B cell (primary cell): Measurements from ENCODE around the gene RCC1. TPM values are rescaled to one million over a fixed set of nuclear protein-coding genes. Genes with fewer than 3 reads are reported as not detected.
A peak's percentile ranks its signal among the peaks of the same experiment; 100 is the strongest.

Experiments used
- ATAC-seq: fragments of 200-7000 bp; cut with Tn5 transposase; one replicate; pipeline ENCODE4 v1.10.0; 2021; ENCODE audit warnings: low read depth, mild to moderate bottlenecking, moderate number of reproducible peaks, moderate library complexity
- CTCF ChIA-PET: fragments of 350-600 bp; sonication (Branson Sonifier 250); formaldehyde crosslinking; loops from one replicate; lab custom pipeline; 2021; ENCODE audit warnings: antibody characterized with exemption, inconsistent platforms; lab: Charles Lee
- POLR2A ChIA-PET: fragments of 350-600 bp; sonication (Branson Sonifier 250); formaldehyde crosslinking; loops from one replicate; lab custom pipeline; 2021; ENCODE audit warnings: antibody characterized with exemption; lab: Charles Lee
- DNase-seq: peaks from one replicate; pipeline ENCODE4 v3.0.0; 2013
- H2AFZ ChIP-seq: 2 replicates; pipeline ENCODE4 v1.6.1; 2012; ENCODE audit warnings: mild to moderate bottlenecking, low read depth, low read length; ENCODE audit not compliant: insufficient read depth, poor library complexity, severe bottlenecking
- H3K27ac ChIP-seq, 2 donors: 1 replicate in 1 of 2; 2 replicates in 1 of 2; pipeline ENCODE4 v1.5.1; 2012 to 2013; ENCODE audit warnings: low read length in 2 of 2, mild to moderate bottlenecking in 2 of 2, moderate library complexity in 1 of 2
- H3K27me3 ChIP-seq, 4 experiments: fragments of 200-600 bp in 1 of 4; sonication (generic) in 1 of 4; replicated peaks in 1 of 4; 1 replicate in 2 of 4; 2 replicates in 2 of 4; pipeline versions ENCODE4 v1.6.1 to v1.7.0; 2013 to 2016; ENCODE audit warnings: low read length in 3 of 4, mild to moderate bottlenecking in 2 of 4, mixed read lengths in 1 of 4, moderate library complexity in 1 of 4; ENCODE audit not compliant: insufficient read depth in 4 of 4, control insufficient read depth in 3 of 4; ENCODE audit errors: control extremely low read depth in 1 of 4
- H3K36me3 ChIP-seq, 2 experiments: replicated peaks in 1 of 2; 1 replicate in 1 of 2; 2 replicates in 1 of 2; pipeline versions ENCODE4 v1.6.1 to v1.7.1; 2013; ENCODE audit warnings: low read length in 1 of 2; ENCODE audit not compliant: insufficient read depth in 2 of 2, control insufficient read depth in 1 of 2; ENCODE audit errors: control extremely low read depth in 1 of 2, extremely low read depth in 1 of 2
- H3K4me1 ChIP-seq, 2 donors: fragments of 200-600 bp in 1 of 2; sonication (generic) in 1 of 2; 1 replicate in 1 of 2; 2 replicates in 1 of 2; pipeline versions ENCODE4 v1.5.1 to v1.6.1; 2013 to 2017; ENCODE audit warnings: low read length in 2 of 2; ENCODE audit not compliant: control insufficient read depth in 2 of 2, insufficient read depth in 2 of 2
- H3K4me2 ChIP-seq: replicated peaks from 2 replicates; pipeline ENCODE3; 2012; ENCODE audit warnings: mild to moderate bottlenecking, low read depth, low read length; ENCODE audit not compliant: poor library complexity, severe bottlenecking
- H3K4me3 ChIP-seq, 5 experiments: fragments of 200-600 bp in 1 of 5; sonication (generic) in 1 of 5; 1 replicate in 3 of 5; 2 replicates in 2 of 5; pipeline versions ENCODE4 v1.5.1 to v1.7.0; 2011 to 2016; ENCODE audit warnings: low read length in 4 of 5, mild to moderate bottlenecking in 4 of 5, low read depth in 2 of 5, control low read depth in 1 of 5, moderate library complexity in 1 of 5; ENCODE audit not compliant: insufficient read depth in 1 of 5; ENCODE audit errors: control extremely low read depth in 1 of 5, extremely low read depth in 1 of 5
- H3K79me2 ChIP-seq: fragments of 200-600 bp; sonication (generic); one replicate; pipeline ENCODE4 v1.6.0; 2016; ENCODE audit warnings: low read length; ENCODE audit not compliant: control insufficient read depth, insufficient read depth
- H3K9ac ChIP-seq: fragments of 200-600 bp; sonication (generic); 2 replicates; pipeline ENCODE4 v1.6.1; 2017; ENCODE audit warnings: mild to moderate bottlenecking, low read length, moderate library complexity
- H3K9me3 ChIP-seq, 3 donors: one replicate each; pipeline versions ENCODE4 v1.6.1 to v1.7.1; 2013; ENCODE audit warnings: low read length in 2 of 3; ENCODE audit not compliant: control insufficient read depth in 2 of 3, insufficient read depth in 1 of 3; ENCODE audit errors: control extremely low read depth in 1 of 3
- H4K20me1 ChIP-seq: 2 replicates; pipeline ENCODE4 v1.6.0; 2012; ENCODE audit warnings: mild to moderate bottlenecking, low read length; ENCODE audit not compliant: insufficient read depth, control insufficient read depth, poor library complexity, severe bottlenecking
- H3K27ac Mint-ChIP-seq: one replicate; pipeline ENCODE4 v1.8.0; 2021; ENCODE audit warnings: mixed read lengths
- H3K27me3 Mint-ChIP-seq: one replicate; pipeline ENCODE4 v1.8.0; 2021; ENCODE audit warnings: mixed read lengths
- H3K4me1 Mint-ChIP-seq: one replicate; pipeline ENCODE4 v1.8.0; 2021; ENCODE audit warnings: mixed read lengths
- H3K4me3 Mint-ChIP-seq: one replicate; pipeline ENCODE4 v1.8.0; 2021; ENCODE audit warnings: mixed read lengths
- H3K9me3 Mint-ChIP-seq: one replicate; pipeline ENCODE4 v1.8.0; 2022; ENCODE audit warnings: mixed read lengths; ENCODE audit not compliant: insufficient read depth
- EZH2 ChIP-seq: IDR thresholded peaks from 2 replicates; pipeline ENCODE4 v1.6.1; 2012; ENCODE audit warnings: borderline replicate concordance, low read depth, mild to moderate bottlenecking, moderate library complexity, low read length; ENCODE audit not compliant: insufficient read depth, poor library complexity, severe bottlenecking
- WGBS: methylation state at CpG from one replicate; pipeline ENCODE4 v1.1.5; 2013; ENCODE audit warnings: missing lambda C conversion rate; ENCODE audit not compliant: insufficient coverage; 5-methylcytosine and 5-hydroxymethylcytosine counted together
- intact Hi-C: fragments of 100-400 bp; cut with micrococcal nuclease; formaldehyde crosslinking; loops from one replicate; pipeline ENCODE4 v1.10.0; 2022
- polyA plus RNA-seq: library from polyadenylated mRNA; depleted of rRNA; stranded (reverse); fragments of >200 nt; gene quantifications from 2 replicates; pipeline ENCODE4 v1.2.3, GENCODE V29; 2012
- total RNA-seq, 2 donors: library from RNA; stranded (reverse); fragments of 120-200 nt in 1 of 2; gene quantifications; 1 replicate in 1 of 2; 2 replicates in 1 of 2; pipeline versions ENCODE4 v1.2.3 to v1.2.4, GENCODE V29; 2013 to 2022
- TF ChIP-seq, protein P1 (sequence below): fragments of 200-600 bp; IDR thresholded peaks from one replicate; pipeline ENCODE4 v1.8.0; 2022; ENCODE audit warnings: antibody characterized with exemption, mild to moderate bottlenecking

Gene RCC1
- total and polyA plus RNA-seq, 2 donors (not counting 1 experiment from before 2014, with no cell fraction given), result 9.7 to 17.5 TPM

DNA sequence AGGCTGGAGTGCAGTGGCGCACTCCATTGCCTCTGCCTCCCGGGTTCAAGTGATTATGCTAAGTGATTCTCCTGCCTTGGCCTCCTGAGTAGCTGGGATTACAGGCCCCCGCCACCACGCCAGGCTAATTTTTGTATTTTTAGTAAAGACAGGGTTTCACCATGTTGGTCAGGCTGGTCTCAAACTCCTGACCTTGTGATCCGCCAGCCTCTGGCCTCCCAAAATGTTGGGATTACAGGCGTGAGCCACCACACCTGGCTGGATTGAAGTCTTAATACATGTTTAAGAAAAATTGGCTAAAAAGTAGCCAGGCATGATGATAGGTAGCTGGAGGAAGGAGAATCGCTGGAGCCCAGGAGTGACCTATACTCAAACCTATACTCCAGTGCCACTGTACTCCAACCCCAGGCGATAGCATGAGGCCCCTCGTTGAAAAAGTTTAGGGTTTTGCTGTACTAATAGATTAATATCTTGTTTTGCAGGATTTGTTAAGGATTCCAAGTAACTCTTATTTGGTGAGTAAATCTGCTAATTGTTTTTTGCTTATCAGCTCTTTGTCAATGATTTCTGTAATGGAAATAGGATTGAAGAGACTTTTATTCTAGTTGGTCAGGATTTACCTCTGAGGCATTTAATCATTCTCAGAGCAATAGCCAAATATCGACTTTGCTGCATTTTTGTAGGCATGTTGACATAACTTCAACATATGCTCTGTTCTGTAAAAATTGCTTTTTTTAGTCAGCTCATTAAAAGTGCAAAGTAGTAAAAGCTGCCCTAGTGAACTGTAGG is 2.0 kb downstream of the RCC1 start:
- Histone ChIP-seq H3K4me3 (peak overlapping the region; percentile 60 to 84 (median 80)), H3K9me3 (peaks cover 0 to 5% (median 0%) of the 10 kb centered on the region in 3 donors), H3K27ac (peak overlapping the region in 1 of 2 donors; percentile 65), H3K4me2 (peak overlapping the region; percentile 75), H3K4me1 (peaks cover 47 to 60% of the 10 kb centered on the region in 2 donors), H3K9ac (peak overlapping the region; percentile 86), H3K36me3 (peaks cover 21 to 46% of the 10 kb centered on the region in 2 experiments), H2AFZ (no peak overlapping the region), H3K79me2 (peaks cover 53% of the 10 kb centered on the region), H3K27me3 (no peaks in the 10 kb centered on the region), H4K20me1 (peaks cover 62% of the 10 kb centered on the region)
- Mint-ChIP-seq H3K27me3 (no peaks in the 10 kb centered on the region), H3K27ac (peak overlapping the region; percentile 98), H3K9me3 (no peaks in the 10 kb centered on the region), H3K4me1 (peaks cover 57% of the 10 kb centered on the region), H3K4me3 (peak overlapping the region; percentile 97)
- 9% methylated on average over 6 of the region's 10 CpGs for WGBS
- CTCF ChIA-PET, result interaction anchor here (0.5 to 4.3 kb wide), 7 partner anchors 10 to 369 kb away, joined by 3 to 24 read pairs (median 5); no protein-coding TSS in a partner anchor
- ATAC-seq, result no peak
- POLR2A ChIA-PET, result interaction anchor here (0.6 to 1.7 kb wide), 6 partner anchors 72 to 1071 kb away, joined by 3 to 5 read pairs (median 4); partner anchors contain the start of genes SRSF4 and YTHDF2
- intact Hi-C loops, result loop anchor here (5.0 kb wide), 2 partner anchors 379 to 674 kb away; partner anchors contain the start of gene SRSF4
- DNase-seq, result no peak
- TF ChIP-seq, protein P1, sequence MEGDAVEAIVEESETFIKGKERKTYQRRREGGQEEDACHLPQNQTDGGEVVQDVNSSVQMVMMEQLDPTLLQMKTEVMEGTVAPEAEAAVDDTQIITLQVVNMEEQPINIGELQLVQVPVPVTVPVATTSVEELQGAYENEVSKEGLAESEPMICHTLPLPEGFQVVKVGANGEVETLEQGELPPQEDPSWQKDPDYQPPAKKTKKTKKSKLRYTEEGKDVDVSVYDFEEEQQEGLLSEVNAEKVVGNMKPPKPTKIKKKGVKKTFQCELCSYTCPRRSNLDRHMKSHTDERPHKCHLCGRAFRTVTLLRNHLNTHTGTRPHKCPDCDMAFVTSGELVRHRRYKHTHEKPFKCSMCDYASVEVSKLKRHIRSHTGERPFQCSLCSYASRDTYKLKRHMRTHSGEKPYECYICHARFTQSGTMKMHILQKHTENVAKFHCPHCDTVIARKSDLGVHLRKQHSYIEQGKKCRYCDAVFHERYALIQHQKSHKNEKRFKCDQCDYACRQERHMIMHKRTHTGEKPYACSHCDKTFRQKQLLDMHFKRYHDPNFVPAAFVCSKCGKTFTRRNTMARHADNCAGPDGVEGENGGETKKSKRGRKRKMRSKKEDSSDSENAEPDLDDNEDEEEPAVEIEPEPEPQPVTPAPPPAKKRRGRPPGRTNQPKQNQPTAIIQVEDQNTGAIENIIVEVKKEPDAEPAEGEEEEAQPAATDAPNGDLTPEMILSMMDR, result no peak
- no peak for TF ChIP-seq EZH2
